GM19468 (cell line): Measurements from ENCODE around the gene DNAH6.

ENCODE experiments used
- ATAC-seq: cut with Tn5 transposase; IDR thresholded peaks from one replicate; pipeline ENCODE4 v1.9.1; 2021; ENCODE audit warnings: mild to moderate bottlenecking, moderate library complexity, moderate number of reproducible peaks; ENCODE audit not compliant: unreplicated experiment; ENCODE audit errors: extremely low read depth

DNAH6 gene

DNA sequence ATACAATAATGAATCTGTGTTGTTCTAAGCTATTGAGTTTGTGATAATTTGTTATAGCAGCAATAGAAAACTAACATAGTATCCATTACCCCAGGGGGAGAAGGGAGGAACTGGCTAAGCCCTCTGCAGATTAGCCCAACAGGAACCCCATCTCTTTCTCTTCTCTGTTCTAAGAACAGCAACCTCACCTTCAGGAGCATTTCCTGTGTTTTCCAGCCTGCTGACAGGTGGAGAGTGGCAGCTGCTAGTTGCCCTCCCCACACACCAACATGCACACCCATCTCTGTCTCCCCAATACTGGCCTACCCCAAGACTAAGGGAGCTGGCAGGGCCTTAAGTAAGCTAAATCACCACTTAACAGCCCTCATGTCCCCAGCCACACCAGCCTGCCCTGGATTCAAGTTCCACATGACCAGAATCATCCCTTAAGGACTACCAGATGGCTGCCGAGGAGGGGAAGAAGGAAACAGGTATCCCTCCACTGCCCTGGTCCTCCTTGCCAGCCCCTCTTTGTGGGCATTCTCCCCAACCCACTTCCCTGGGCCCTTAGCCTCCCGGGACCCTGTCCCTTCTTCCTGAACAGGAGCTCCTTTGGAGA is 311.8 kb downstream of the DNAH6 start:
- no peak for ATAC-seq

DNA sequence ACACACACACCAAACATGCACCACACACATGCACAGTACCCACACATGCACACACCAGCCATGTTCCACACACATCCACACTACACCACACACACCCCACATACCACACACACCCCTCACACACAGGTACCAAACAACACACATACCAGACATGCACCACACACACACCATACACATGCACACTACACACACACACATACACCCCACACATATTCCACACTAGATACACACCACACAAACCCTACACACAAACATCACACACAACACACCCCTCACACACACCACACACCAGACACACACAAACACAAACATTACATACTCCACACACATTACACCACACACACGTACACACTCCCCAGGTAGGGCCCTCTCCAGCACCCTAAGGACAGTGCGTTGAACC is 313.4 kb downstream of the DNAH6 start:
- ATAC-seq: no peak

DNA sequence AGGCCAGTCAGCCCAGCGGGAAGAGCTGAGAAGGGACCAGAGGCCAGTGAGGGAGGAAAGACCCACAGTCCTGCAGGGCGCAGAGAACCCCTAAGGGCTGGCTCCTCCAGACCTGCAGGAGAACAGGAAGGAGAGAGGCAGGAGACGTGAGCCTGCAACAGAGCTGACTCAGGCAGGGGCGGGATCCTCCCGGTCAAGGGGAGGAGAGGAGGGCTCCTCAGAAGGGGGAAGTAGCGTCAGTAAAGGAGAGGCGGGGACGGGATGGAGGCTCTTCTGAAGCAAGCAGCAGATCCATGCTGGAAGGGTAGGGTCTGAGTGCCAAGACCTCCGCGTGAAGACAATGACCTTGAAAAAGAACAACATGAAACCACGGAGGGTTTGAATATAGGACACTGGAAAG is 313.8 kb downstream of the DNAH6 start:
- no peak for ATAC-seq

DNA sequence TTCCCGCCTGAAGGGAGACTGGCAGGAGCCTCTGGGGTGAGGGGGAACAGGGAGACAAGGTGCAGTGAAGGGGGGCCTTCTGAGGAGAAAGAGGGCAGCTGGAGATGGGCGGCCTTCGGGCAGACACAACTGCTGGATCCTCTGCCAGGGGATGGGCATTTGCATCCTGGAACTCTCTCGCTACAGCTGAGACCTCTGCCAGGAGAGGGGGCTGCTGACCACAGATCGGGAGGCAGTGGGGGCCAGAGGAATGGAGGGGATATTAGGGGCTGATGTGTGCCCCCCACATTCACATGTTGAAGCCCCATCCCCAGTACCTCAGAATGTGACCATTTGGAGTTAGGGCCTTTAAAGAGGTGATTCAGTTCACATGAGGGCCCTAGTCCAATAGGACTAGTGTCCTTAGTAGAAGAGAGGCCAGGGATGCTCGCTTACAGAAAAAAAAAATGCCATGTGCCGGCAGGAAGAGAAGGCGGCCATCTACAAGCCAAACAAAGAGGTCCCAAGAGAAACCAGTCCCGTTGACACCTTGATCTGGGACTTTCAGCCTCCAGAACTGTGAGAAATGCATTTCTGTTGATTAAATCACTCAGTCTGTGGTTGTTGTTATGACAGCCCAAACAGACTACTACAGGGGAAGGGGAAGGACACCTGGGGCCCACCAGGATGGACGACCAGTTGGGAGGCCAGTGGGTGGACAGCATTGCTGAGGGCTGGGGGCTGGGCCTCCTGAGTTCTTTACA is 314.6 kb downstream of the DNAH6 start:
- no peak for ATAC-seq

DNA sequence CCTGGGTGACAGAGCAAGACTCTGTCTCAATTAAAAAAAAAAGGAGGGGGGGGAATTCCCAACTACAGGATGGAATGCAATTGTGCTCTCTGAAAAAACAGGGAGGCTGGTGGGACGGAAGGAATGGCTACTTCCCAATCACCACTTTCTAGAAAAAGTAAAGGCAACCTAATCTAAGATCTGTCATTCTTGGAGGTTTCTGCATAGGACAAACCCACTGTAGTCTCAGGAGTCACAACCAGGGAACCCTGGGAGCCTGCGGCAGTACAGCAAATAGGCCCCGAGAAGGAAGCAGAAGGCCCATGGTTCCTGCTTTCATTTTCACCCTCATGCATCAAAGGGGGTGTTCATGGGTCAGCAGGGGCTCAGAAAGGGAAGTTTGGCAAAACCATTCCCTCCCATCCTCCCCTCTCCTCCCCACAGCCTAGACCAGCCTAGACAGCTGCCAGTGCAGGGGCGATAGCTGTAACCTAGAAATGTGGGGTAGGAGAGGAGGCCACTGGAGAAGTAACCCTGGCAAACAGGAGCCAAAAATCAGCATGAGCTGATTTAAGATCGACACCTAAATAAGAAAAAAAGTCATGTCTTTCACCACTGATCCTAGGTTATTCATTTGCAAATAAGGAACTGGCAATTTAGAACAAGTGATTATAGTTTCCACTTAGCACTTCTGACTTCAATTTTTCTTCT is 316.6 kb downstream of the DNAH6 start:
- ATAC-seq: peak; percentile 35

- no peak for ATAC-seq
These were observed 317.3 kb downstream of the DNAH6 start for GRCh38 chr2:84833481-84834150.

DNA sequence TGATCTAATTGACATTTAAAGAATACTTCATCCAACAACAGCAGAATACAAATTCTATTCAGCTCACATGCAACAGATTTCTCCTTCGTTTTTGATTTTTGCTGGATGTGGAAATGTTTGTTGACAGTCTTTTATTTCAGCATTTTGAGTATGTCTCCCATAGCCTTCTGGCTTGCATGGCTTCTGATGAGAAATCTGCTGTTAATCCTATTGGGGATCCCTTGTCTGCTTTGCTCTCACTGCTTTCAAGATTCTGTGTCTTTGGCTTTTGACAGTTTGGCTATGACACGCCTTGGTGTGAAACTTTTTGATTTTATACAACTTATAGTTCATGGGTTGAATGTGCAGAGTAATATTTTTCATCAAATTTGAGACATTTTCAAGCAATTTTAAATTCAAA is 319.9 kb downstream of the DNAH6 start:
- ATAC-seq: no peak

DNA sequence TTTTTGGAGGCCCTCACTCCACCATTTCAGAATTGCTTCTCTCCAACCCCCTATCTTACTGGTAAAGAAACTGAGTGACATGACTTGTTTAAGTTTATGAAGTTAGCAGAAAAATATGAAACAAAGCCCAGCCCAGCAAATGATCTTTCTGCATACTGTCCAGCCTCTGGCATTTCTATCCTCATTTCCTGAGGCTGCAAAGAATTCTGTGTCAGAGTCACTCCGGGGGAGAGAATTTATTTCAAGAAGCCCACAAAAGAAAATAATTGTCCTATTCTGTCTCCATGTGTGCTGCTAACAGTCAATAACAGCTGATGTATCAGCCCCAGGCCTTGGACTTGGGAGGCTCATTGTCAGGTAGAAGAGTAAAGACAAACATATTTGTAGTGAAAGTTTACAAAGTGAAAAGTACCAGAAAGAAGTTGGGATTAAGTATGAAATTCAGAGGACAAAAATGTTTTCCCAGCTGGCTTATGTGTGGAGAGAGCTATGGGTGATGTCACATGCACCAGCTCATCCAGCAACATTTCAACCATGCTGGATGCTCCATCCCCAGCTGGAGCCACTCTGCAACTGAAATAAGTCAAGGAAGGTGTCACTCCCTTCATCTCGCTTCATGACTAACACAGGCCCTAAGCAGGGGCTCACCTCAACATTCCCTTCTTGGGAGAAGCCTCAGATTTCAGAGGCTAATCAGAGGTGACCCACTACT is 322.3 kb downstream of the DNAH6 start:
- ATAC-seq: no peak

GRCh38 chr2:84839851-84840250 is 323.6 kb downstream of the DNAH6 start:
- no peak for ATAC-seq

DNA sequence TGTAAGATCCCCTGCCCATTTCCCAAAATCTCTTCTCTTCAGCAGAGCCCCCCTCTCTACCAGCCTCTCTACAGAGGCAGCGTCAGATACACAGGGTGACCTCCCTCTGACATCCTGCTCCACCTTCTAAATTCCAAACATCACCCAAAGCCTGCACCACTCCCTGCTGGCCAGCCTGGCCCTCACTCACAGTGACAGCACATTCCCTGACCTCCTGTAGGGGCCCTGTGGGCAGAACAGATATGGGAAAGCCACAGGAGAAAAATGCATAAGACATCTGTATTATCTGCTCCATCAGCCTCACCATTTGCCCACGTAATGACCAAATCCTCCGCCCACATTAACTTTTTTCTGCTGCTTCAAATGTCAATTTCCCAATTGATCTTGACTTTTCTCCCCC is 324.0 kb downstream of the DNAH6 start:
- no peak for ATAC-seq

GRCh38 chr2:84841577-84841976 is 325.3 kb downstream of the DNAH6 start:
- no peak for ATAC-seq

DNA sequence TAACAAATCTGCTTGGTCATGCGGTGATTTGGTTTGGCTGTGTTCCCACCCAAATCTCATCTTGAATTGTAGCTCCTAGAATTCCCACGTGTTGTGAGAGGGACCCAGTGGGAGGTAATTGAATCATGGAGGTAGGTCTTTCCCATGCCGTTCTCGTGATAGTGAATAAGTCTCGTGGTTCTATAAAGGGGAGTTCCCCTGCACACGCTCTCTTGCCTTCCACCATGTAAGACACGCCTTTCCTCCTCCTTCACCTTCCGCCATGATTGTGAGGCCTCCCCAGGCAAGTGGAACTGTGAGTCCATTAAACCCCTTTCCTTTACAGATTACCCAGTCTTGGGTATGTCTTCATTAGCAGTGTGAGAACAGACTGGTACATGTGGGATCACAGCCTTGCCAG is 327.8 kb downstream of the DNAH6 start:
- no peak for ATAC-seq

GRCh38 chr2:84846041-84846663 is 329.9 kb downstream of the DNAH6 start:
- no peak for ATAC-seq

GRCh38 chr2:84846741-84847142 is 330.4 kb downstream of the DNAH6 start:
- ATAC-seq: no peak

- no peak for ATAC-seq
These were observed 331.2 kb downstream of the DNAH6 start for GRCh38 chr2:84847326-84848050.

DNA sequence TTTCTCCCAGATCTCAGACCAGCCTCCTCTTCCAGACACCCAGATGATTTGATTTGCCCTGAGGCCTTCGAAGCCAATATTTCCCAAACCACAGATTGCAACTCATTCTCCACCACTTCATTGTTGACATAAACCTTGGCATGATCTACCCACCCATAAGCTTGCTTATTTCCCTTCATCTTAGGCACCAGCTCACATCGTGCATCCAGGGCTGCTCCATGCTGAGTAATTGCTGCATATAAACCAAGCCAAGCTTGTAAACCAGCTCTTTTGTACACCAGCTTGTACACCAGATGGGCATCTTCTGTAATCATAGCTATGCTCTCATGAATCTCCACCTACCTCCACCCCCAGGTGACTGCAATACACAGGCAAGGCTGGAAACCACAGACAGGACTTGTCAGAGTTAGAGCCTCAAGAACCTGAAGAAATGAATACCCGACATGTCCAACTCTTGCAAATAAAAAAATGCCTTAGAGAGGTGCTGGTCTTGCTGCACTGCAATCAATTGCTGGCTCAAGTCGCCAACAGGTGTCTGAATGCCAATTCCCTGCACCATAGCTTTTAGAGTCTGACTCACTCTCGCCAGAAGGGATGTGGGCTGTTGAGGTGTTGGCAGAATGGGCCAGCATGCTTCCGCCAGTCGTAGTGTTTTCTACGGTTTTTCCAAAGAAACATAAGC is 333.1 kb downstream of the DNAH6 start:
- ATAC-seq: no peak

- no peak for ATAC-seq
These were observed 334.2 kb downstream of the DNAH6 start for GRCh38 chr2:84850471-84850870.

DNA sequence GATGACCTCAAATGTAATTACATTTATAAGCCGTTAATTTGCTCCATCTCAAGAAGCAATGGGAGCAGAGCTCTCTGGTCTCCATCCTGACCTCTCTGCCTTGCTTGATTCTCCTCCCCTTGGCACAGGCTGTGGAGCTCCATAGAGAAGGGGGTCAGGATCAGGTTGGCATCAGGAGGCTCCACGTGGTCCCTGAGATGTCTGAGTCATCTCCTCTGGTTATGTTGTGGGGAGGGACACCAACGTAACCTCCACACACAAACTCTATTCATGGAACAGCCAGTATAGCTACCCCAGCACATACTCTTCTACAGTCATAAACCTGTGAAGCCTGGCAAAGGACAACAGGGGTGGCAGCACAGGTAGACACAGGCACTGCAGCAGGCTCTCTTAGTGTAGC is 335.6 kb downstream of the DNAH6 start:
- no peak for ATAC-seq

DNA sequence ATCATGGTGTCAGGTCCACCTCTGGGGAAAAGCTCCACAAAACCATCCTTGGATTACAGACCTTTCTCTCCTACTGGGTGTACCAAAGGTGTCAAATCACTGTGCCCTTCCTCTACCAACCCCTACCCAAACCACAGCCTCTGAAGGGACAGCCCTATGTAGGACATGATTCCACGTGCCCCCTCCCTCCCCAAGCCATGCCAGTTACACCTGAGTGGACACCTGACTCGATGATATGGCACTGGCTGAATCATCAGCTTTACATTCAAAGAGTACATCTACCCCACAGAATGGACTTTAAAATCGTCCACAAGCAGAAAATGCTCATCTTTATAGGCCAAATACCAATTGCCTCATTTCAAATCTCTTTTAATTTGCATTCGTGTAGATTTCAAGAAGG is 338.6 kb downstream of the DNAH6 start:
- no peak for ATAC-seq
